ENCODE results near the gene GTF3A.
"Not testable (repeated sequence)": the region's sequence is repeated elsewhere in the genome, so short reads cannot be mapped to it uniquely, and the experiment has no call there.

GTF3A gene

DNA sequence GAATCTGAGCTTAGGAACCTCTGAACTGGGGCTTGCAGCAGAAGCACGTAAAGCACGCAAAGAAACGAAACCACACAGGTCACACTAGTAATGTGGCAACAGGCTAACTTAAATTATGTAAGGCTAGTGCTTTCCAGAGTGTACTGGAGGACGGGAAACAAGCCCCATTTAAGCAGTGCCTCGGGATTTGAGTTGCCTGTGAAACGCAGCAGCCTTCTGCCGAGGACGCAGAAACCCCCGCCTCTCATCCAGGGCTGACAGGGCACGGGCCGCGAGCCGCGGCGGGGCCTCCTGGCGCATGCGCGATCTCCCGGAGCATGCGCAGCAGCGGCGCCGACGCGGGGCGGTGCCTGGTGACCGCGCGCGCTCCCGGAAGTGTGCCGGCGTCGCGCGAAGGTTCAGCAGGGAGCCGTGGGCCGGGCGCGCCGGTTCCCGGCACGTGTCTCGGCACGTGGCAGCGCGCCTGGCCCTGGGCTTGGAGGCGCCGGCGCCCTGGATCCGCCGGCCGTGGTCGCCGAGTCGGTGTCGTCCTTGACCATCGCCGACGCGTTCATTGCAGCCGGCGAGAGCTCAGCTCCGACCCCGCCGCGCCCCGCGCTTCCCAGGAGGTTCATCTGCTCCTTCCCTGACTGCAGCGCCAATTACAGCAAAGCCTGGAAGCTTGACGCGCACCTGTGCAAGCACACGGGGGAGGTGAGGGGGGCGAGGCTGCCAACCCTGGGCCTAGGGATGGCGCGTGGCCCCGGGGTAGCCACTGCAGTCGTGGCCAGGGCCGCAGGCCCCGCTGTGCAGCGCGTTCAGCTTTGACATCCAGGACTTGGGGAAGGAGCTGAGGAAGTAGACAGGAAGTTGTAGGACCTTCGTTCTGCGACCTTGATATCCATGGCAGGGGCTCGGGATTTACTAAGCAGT is at the start of gene GTF3A:
Gene GTF3A (plus strand): TSS at position 374 of the 912 bp plus-strand sequence.
- DNase-seq (ENCODE audit: low read depth, low spot score), result peak; percentile 60

DNA sequence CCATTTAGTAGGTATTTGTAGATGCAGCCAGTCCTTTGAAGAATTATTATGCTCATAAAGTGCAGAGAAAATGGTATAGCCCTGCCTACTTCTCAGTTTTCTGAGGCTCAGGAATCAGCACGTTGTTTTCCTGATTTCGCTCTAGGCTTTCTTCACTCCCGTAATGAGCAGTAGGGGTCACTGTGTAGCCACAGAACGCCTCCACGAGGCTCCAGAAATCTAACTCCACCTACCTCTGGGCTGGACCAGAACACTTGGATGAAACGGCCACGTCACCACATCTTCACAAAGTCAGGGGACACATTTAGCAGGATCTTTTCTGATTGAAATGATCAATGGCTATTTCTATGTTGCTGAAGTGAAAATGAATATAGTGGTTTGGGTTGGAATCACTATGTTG is 49.8 kb upstream of the GTF3A start:
- peak; percentile 29 for DNase-seq (ENCODE audit: low read depth, low spot score)

DNA sequence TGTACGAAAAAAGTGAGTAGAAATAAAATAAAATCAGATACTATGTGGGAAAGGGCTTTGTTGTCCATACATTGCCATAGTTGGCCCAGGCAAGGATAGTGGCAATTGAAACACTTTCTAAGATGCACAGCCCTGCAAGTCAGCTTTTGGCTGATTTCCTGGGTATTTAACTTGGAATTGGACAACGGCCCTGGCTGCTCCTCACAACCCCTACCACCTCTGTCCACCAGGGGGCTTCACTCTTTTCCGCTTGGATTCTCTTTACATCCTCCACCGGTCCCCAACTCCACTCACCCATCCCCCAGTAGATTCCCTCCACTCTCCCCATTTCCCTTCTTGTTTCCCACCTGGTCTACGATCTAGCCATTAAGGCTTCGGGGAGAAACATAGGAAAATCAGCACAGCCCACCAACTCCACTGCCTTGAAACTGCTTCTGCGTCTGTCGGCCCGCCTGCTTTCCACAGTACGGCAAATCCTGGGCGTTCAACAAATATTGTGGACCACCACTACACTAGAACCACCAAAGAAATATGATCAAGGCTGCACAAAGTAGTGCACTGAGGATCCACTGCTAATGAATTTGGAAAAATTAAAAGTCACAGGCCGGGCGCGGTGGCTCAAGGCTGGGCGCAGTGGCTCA is 48.6 kb upstream of the GTF3A start:
- no peak for DNase-seq (ENCODE audit: low read depth, low spot score)

DNA sequence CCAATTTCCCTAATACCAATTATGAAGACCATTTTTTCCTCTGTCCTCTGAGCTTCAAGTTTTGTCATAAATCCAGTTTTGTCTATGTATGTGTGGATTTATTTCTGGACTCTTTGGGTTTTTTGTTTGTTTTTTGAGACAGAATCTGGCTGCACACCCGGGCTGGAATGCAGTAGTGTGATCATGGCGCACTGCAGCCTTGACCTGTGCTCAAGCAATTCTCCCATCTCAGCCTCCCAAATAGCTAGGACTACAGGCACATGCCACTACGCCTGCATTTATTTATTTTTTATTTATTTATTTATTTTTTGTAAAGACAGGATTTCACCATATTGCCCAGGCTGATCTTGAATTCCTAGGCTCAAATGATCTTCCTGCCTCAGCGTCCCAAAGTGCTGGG is 45.3 kb upstream of the GTF3A start:
- no peak for DNase-seq (ENCODE audit: low read depth, low spot score)

DNA sequence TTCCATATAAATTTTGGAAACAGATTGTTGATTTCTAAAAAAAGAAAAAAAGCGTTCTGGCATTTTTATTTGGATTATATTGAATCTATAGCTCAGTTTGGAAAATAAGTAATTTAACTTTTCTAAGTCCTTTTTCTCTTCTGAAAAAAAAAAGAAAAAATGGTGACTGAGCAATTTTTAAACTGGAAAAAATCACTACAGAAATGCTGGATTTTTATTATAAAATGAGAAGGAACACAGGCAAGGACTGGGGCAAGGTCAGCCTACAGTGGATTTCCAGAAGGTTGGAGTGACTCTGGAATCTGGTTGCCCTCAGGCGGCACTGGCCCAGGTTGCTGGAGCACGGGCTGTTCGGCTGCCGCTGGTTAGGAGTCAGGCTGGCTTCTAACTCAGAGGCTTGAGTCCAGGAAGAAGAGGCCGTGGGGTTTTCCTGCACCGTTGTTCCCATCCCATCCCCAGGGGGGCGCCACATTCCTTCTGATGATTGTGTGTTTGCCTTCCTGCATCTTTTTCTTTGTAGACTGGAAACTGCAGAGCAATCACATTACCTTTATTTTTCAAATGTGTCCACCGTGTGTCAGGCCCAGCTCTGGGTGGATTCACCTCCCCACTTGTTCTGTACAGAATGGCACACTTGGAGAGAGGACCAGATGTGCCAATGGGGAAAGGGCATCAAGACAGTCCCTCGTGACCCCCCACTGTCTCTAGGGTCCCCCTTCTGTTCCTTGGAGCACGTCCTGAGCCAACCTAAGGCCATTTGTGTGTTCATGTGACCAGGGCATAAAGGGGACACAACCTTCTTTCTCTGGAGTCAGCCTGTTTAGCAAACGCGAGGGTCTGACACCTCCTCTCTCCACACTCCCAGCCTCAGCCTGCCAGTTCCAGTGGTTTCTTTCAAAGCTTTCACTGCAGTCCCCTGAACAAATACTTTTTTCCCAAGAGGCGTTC is 44.5 kb upstream of the GTF3A start:
- no peak for DNase-seq (ENCODE audit: low read depth, low spot score)

DNA sequence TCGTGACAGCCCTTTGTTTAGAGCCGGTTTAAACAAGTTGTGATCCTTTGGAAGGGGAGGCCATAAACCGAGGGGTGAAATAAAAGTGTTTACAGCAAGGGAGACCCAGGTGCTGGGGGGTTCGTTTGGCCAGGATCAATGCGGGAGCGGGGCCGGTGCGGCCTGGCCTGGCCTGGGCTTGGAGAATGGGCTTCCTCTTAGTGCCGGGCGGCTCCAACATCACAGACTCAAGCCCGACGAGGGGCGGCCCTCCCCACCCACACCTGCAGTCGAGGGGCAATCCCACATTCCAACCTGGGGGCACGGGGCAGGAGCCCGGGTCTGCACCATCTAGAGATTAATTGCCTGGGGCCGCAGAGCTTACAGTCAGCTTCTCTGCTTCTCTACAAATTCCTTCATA is 42.8 kb upstream of the GTF3A start:
- no peak for DNase-seq (ENCODE audit: low read depth, low spot score)

DNA sequence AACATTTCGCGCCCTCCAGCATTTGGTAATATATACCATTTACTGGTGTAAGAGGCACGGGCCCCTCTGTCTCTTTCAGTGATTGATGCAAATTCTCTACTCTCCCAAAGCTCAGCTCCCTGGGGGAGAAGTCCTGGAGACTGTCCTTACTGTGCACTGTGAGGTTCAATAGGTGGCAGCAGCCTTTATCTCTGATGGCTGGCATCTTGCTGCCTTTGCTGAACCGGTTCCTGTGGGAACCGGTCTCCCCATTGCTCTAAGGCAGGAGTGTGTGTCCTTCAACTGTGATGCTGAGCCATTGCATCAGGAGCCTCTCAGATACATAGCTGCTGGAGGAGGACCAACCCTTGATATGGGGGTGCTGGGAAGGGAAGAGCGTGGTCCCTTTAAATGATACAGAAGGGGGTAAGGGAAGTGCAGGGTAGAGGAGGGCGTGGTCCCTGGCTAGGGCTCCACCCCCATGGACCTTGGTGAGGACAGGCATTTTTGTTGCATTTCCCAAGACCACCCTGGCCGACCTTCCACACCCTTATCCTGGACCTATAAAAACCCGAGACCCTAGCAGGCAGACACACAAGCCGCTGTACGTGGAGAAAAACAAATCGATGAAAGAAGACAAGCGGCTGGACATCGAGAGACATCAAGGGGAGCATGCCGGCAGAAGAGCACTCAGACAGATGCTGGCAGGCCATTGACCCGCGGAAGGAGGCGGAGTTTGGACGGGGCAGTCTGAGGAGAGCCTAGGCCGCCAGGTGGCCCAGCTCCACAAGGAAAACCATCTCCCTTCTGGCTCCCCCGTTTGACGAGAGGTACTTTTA is 41.1 kb upstream of the GTF3A start:
- DNase-seq (ENCODE audit: low read depth, low spot score), result no peak

DNA sequence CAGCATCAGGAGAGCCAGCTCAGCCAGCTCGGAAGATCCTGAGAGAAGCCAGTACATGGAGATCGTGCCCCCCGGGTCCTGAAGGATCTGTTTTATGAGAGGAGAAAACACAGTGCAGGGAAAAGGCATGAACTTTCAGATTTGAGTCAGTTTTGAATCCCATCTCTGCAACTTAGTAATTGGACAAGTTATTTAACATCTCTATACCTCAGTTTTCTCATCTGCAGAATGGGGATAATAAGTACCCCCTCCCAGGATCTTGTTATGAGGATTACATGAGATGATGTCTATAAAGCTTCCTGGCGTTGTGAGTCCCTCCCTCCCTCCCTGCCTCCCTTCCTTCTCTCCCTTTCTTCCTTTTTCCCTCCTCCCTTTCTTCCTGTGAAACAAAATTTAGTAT is 40.1 kb upstream of the GTF3A start:
- DNase-seq (ENCODE audit: low read depth, low spot score), result no peak

DNA sequence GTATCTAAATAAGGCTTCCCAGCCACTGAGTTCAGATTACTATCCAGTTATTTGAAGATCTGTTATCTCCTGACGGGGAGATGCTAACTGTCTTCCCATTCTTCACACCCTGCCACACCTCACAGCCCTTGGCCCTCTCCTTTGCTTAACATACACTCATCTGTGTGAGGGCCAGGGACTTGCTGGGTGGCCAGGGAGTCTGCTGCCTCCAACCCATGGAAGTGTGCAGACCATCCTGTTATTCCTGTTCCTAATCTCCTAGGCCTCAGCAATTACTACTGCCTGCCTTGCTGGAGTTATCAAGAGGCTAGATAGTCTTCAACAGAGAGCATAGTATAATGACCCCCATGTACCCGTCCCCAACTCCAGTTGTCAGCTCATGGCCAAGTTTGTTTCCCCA is 36.2 kb upstream of the GTF3A start:
- no peak for DNase-seq (ENCODE audit: low read depth, low spot score)

DNA sequence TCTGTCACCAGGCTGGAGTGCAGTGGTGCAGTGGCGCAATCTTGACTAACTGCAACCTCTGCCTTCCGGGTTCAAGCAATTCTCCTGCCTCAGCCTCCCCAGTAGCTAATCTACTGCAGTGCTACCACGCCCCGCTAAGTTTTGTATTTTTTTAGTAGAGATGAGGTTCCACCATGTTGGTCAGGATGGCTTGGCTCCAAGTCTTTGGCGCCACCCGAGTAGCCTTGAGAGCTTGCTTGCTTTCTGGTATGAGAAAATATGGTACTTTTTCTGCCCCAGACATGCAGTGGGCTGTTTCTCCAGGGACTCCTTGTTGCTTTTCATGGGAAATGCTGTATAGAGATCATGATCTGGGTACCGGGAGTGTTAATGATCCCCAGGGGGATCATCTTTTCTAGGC is 34.5 kb upstream of the GTF3A start:
- DNase-seq (ENCODE audit: low read depth, low spot score), result no peak

DNA sequence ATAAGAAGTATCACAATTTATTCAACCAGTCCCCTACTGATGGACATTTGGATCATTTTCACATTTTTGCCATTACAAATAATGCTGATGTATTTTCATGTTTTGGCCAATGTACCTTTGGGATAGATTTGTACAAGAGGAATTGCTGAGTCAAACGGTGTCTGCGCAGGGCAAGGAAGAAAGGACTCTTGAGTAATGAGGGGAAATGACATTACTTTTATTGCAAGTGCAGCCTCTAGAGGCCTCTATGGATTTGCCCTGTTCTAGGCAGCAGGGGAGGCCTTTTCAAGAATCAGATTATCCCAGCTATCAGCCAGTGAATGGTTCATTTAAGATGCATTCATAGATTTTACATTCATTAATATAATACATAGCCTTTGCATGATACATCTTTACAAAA is 32.9 kb upstream of the GTF3A start:
- DNase-seq (ENCODE audit: low read depth, low spot score), result no peak

DNA sequence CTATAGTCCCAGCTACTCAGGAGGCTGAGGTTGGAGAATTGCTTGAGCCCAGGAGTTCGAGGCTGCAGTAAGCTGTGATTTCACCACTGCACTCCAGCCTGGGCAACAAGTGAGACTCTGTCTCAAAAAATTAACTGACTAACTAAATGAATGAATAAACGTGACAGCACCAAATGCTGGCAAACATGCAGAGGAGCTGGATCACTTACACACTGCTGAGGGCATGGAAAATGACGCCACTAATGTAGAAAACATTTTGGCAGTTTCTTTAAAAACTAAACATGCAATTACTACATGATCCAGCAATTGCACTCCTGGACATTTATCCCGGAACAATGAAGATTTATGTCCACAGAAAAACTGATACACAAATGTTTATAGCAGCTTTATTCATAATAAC is 31.3 kb upstream of the GTF3A start:
- DNase-seq (ENCODE audit: low read depth, low spot score), result no peak

DNA sequence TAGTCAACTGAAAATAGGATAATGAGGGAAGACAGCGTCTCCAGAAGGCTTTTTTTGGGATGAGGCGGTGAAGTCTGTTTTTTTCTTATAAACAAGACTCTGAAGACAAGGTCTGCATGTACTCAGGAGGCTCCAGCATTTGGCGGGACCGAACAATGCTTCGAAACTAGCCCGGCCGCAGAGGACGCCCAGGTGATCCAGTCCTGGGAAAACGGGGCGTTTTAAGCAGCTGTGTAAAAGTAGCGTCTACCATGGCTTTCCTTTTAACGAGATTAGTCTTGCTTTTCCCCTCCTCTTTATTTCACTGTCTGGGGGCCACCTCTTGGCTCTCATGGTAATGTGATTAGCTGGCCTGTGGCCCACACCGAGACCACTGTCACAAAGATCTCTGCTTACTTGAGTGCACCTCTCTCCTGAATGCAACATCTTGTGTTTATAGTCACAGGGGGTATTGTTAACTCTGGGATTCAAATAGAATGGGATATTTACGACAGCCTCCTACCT is 29.4 kb upstream of the GTF3A start:
- DNase-seq (ENCODE audit: low read depth, low spot score), result no peak

DNA sequence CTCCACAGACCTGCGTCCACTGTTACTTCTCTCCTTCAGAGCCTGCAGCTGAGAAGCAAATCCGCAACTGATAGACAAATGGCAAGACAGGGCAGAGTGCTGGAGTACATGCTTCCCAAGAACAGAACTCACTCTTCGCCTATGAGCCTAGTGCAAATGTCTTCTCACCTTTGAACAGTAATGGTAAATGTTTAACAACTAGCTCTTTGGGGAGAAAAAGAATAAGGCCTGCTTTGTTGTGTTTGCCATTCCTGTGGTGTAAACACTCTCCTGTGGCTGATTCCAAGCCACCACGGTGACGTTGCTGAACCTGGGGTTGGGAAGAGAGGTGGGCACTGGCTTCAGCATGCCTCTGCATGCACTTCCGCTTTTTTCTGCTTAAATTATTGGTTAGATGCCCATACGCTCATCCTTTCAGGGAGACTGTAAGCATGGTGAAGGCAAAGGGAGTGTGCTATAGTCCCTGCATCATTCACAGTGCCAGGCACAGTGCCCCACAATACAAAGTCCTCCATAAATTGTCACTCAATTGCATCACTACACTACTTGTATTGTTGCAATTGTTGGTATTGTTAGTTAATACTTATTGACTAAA is 28.1 kb upstream of the GTF3A start:
- DNase-seq (ENCODE audit: low read depth, low spot score), result no peak

DNA sequence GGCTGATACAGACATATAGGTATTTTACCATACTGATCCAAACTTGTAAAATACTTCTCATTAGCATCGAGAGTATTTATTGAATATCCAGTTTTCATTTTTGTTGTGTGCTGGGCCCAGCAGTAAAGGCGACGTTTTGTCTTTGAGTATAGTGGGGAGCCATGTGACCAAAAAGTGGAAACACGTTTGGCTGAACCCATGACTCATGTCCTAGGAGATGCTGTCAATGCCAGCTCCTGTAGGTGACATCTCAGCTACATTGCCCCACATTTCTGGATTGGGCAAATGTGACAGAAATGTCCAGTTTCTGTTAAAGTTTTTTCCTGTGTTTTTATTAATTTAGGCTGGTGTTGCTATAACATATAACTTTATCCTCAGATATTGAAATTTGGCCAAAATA is 26.1 kb upstream of the GTF3A start:
- DNase-seq (ENCODE audit: low read depth, low spot score), result no peak

DNA sequence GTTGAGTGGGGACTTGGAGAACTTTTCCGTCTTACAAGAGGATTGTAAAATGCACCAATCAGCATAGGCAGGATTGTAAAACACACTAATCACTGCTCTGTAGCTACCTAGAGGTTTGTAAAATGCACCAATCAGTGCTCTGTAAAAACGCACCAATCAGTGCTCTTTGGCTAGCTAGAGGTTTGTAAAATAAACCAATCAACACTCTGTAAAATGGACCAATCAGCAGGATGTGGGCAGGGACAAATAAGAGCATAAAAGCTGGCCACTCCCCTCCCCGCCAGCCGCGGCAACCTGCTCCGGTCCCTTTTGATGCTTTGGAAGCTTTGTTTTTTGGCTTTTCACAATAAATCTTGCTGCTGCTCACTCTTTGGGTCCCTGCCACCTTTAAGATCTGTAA is 24.0 kb upstream of the GTF3A start:
- DNase-seq (ENCODE audit: low read depth, low spot score), result not testable (repeated sequence)

DNA sequence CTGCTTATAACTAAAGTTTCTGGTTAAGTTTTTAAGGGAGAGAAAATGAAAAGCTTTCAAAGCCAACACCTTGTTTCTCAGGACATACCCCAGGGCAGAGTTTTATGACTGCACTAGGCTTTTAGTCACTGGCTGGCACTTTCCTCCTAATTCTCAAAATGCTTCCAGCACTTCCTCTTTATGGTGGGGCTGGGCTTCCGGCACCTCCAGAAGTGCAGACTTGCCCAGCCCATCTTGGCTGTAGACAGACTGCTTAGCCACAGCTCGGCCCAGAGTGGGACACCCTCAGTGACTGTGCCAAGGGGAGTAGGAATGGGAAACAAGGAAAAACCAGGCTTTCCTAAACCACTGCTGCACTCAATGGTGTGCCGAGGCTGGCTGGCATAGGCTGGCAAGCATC is 23.2 kb upstream of the GTF3A start:
- DNase-seq (ENCODE audit: low read depth, low spot score), result no peak

DNA sequence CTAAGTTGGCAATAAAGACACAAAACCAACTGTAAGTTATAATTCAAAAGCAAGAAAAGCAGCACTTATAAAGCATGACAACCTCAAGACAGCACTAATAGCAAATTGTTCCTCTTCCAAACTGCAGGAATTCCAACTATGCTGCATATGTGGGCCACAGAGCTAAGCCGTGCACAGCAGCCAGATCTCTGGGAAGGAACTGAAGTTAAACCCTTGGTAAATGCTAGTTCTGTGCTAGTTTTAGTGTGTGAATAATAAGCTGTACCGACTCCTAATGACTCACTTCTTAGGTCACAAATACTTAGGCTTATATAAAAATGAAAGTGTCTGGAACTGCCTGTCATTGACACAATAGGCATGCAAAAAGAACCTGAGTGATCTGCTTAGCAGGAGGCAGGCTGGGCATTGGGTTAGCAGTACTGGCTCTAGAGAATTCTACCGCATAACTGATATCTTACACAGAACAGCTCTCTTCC is 21.2 kb upstream of the GTF3A start:
- no peak for DNase-seq (ENCODE audit: low read depth, low spot score)

DNA sequence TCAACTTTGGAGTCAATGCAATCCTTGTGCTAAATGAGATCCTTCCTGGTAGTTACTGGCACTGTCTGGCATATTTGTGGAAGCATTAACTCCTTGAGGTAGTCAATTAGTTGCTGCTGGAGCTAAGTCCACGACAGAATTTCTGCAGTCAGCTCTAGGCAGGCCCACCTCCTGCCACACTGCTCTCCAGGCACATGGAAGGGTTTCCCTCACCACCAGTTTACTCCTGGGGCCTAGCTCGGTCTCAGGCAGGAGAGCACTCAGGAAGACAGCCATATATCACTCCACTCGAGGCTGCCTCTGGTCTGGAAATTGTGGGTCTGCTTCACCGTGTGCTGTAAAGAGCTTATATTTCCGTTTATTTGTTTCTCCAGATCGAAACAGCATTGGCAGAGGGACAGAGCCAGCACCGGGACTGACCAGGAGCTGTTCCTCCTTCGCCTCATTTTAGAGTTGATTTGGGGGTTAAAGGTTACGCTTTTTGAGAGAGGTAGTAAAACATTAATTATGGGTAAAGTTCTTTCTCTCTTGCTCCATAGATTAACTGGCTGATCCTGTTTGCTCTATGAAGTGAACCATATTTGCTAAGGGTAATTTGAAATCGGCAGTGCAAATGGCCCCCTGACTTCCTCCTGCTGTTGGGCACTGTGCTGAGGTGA is 20.6 kb upstream of the GTF3A start:
- no peak for DNase-seq (ENCODE audit: low read depth, low spot score)

DNA sequence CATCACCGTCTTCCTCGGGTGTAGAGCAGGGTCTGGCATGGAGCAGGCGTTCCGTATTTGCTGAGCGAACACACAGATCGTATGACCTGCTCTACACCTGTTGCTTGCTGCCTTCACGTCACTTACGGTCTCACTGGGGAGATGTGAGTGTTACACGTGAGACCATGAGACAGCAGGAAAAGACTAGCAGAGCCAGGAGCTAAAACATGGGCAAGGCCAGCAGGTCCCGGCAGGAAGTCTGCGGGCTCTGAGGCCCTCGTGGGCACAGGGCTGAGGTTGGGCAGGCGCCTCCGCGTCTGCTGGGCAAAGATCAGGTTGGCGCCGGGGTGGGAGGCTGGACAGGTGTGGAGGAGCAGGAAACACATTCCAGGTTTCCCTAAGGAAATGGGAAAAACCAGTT is 19.7 kb upstream of the GTF3A start:
- no peak for DNase-seq (ENCODE audit: low read depth, low spot score)

All from brain pericyte (primary cell).